ENCODE results near the gene LY9. TPM values are rescaled to one million over a fixed set of nuclear protein-coding genes. Genes with fewer than 3 reads are reported as not detected.

Gene LY9
- total and polyA plus RNA-seq, 4 donors: 0.21 to 1.5 (median 0.63) TPM

GRCh38 chr1:160768295-160768657 is 27.7 kb upstream of the LY9 start:
- Histone ChIP-seq H3K4me3 (ENCODE audit: low read depth in 1 of 3, low read length in 3 of 3) (no peak overlapping the region), H3K27ac (ENCODE audit: low read depth in 1 of 2, low read length in 2 of 2) (no peak overlapping the region)
- peak; percentile 48 for TF ChIP-seq CTCF (IDR thresholded peaks at IDR 0.05; ENCODE audit: low read depth, low read length, missing input control)
- TF ChIP-seq ZBTB33 (IDR thresholded peaks at IDR 0.05): no peak
- TF ChIP-seq RAD21 (IDR thresholded peaks at IDR 0.05): peak; percentile 66 to 75

GRCh38 chr1:160772331-160772730 is 23.6 kb upstream of the LY9 start:
- Histone ChIP-seq H3K4me3 (ENCODE audit: low read depth in 1 of 3, low read length in 3 of 3) (no peak overlapping the region), H3K4me1 (ENCODE audit: control insufficient read depth in 4 of 4, insufficient read depth in 4 of 4, low read length in 3 of 4) (peaks cover 0 to 5% (median 0%) of the 10 kb centered on the region in 4 donors), H3K9me3 (ENCODE audit: control insufficient read depth in 4 of 4, low read length in 3 of 4) (no peaks in the 10 kb centered on the region), H3K27me3 (ENCODE audit: control insufficient read depth in 4 of 4, insufficient read depth in 4 of 4, low read length in 3 of 4) (no peaks in the 10 kb centered on the region), H3K9ac (ENCODE audit: low read depth in 1 of 2, low read length in 2 of 2) (no peak overlapping the region), H3K36me3 (ENCODE audit: control insufficient read depth in 4 of 4, insufficient read depth in 3 of 4, low read depth in 1 of 4, low read length in 3 of 4) (no peaks in the 10 kb centered on the region), H3K27ac (ENCODE audit: low read depth in 1 of 2, low read length in 2 of 2) (no peak overlapping the region)
- TF ChIP-seq RAD21 (IDR thresholded peaks at IDR 0.05) (no peak), TAF1 (conservative IDR thresholded peaks at IDR 0.05) (no peak), FOXA2 (IDR thresholded peaks at IDR 0.05) (no peak), CTCF (IDR thresholded peaks at IDR 0.05; ENCODE audit: low read depth, low read length, missing input control) (no peak), HNF4G (IDR thresholded peaks at IDR 0.05) (no peak), RXRA (IDR thresholded peaks at IDR 0.05) (no peak), EGR1 (IDR thresholded peaks at IDR 0.05; ENCODE audit: low read depth in 2 of 2) (no peak), SP1 (IDR thresholded peaks at IDR 0.05) (no peak), GABPA (IDR thresholded peaks at IDR 0.05 in 1 of 2, conservative IDR thresholded peaks at IDR 0.05 in 1 of 2) (no peak), HNF4A (conservative IDR thresholded peaks at IDR 0.05) (no peak), NR2F2 (IDR thresholded peaks at IDR 0.05) (no peak), JUND (IDR thresholded peaks at IDR 0.05) (no peak)
- TF ChIP-seq, protein P1, sequence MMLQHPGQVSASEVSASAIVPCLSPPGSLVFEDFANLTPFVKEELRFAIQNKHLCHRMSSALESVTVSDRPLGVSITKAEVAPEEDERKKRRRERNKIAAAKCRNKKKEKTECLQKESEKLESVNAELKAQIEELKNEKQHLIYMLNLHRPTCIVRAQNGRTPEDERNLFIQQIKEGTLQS (IDR thresholded peaks at IDR 0.05): no peak
- TF ChIP-seq, protein P2, sequence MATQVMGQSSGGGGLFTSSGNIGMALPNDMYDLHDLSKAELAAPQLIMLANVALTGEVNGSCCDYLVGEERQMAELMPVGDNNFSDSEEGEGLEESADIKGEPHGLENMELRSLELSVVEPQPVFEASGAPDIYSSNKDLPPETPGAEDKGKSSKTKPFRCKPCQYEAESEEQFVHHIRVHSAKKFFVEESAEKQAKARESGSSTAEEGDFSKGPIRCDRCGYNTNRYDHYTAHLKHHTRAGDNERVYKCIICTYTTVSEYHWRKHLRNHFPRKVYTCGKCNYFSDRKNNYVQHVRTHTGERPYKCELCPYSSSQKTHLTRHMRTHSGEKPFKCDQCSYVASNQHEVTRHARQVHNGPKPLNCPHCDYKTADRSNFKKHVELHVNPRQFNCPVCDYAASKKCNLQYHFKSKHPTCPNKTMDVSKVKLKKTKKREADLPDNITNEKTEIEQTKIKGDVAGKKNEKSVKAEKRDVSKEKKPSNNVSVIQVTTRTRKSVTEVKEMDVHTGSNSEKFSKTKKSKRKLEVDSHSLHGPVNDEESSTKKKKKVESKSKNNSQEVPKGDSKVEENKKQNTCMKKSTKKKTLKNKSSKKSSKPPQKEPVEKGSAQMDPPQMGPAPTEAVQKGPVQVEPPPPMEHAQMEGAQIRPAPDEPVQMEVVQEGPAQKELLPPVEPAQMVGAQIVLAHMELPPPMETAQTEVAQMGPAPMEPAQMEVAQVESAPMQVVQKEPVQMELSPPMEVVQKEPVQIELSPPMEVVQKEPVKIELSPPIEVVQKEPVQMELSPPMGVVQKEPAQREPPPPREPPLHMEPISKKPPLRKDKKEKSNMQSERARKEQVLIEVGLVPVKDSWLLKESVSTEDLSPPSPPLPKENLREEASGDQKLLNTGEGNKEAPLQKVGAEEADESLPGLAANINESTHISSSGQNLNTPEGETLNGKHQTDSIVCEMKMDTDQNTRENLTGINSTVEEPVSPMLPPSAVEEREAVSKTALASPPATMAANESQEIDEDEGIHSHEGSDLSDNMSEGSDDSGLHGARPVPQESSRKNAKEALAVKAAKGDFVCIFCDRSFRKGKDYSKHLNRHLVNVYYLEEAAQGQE (IDR thresholded peaks at IDR 0.05): no peak
- TF ChIP-seq, protein P3, sequence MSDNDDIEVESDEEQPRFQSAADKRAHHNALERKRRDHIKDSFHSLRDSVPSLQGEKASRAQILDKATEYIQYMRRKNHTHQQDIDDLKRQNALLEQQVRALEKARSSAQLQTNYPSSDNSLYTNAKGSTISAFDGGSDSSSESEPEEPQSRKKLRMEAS (IDR thresholded peaks at IDR 0.05): no peak
- DNase-seq (ENCODE audit: low spot score): no peak
- 96% methylated on average over 1 of the region's 1 CpG for WGBS

More at GRCh38 chr1:160768295-160768657, 27.7 kb upstream of the LY9 start:
- Histone ChIP-seq H3K27me3 (ENCODE audit: control insufficient read depth in 4 of 4, insufficient read depth in 4 of 4, low read length in 3 of 4) (no peaks in the 10 kb centered on the region), H3K9ac (ENCODE audit: low read depth in 1 of 2, low read length in 2 of 2) (no peak overlapping the region), H3K4me1 (ENCODE audit: control insufficient read depth in 4 of 4, insufficient read depth in 4 of 4, low read length in 3 of 4) (peaks cover 0 to 5% (median 0%) of the 10 kb centered on the region in 4 donors), H3K36me3 (ENCODE audit: control insufficient read depth in 4 of 4, insufficient read depth in 3 of 4, low read depth in 1 of 4, low read length in 3 of 4) (no peaks in the 10 kb centered on the region), H3K9me3 (ENCODE audit: control insufficient read depth in 4 of 4, low read length in 3 of 4) (no peaks in the 10 kb centered on the region)
- DNase-seq (ENCODE audit: low spot score): no peak
